ENCODE results near the gene LAMB3.

LAMB3 gene

GRCh38 chr1:209630383-209631225 lies 21.6 kb downstream of the LAMB3 start:
- DNase-seq = no peak

GRCh38 chr1:209629621-209630382 lies 22.4 kb downstream of the LAMB3 start:
- DNase-seq = no peak

GRCh38 chr1:209628618-209629299 lies 23.5 kb downstream of the LAMB3 start:
- DNase-seq = no peak

- DNase-seq = no peak
These were observed 24.5 kb downstream of the LAMB3 start for GRCh38 chr1:209627732-209628196.

GRCh38 chr1:209627027-209627731 lies 25.0 kb downstream of the LAMB3 start:
- no peak for DNase-seq

GRCh38 chr1:209626346-209627026 lies 25.7 kb downstream of the LAMB3 start:
- no peak for DNase-seq

- no peak for DNase-seq
These were observed 26.4 kb downstream of the LAMB3 start for GRCh38 chr1:209625791-209626285.

GRCh38 chr1:209624558-209625549 lies 27.4 kb downstream of the LAMB3 start:
- DNase-seq = no peak

GRCh38 chr1:209622841-209623829 lies 29.1 kb downstream of the LAMB3 start:
- DNase-seq = no peak

GRCh38 chr1:209621741-209622655 lies 30.2 kb downstream of the LAMB3 start:
- no peak for DNase-seq

GRCh38 chr1:209621286-209621685 lies 30.9 kb downstream of the LAMB3 start:
- no peak for DNase-seq

- peak; percentile 68 for DNase-seq
These were observed 31.7 kb downstream of the LAMB3 start for GRCh38 chr1:209620487-209620884.

- no peak for DNase-seq
These were observed 32.3 kb downstream of the LAMB3 start for GRCh38 chr1:209619696-209620486.

- peak; percentile 43 for DNase-seq
These were observed 33.3 kb downstream of the LAMB3 start for GRCh38 chr1:209618756-209619420.

GRCh38 chr1:209618291-209618690 lies 33.9 kb downstream of the LAMB3 start:
- no peak for DNase-seq

GRCh38 chr1:209617755-209618154 lies 34.5 kb downstream of the LAMB3 start:
- DNase-seq = no peak
